K562 (cell line): ENCODE results near the gene SLAMF9. TPM values are rescaled to one million over a fixed set of nuclear protein-coding genes. Genes with fewer than 3 reads are reported as not detected.

ENCODE experiments used
- ATAC-seq: fragments of 200-7000 bp; cut with Tn5 transposase; 3 replicates; pipeline ENCODE4 v1.9.1; 2020; ENCODE audit warnings: moderate library complexity
- BruUV-seq: library from RNA; stranded (reverse); fragments of 400-500 nt; replicated peaks from 2 replicates; lab custom pipeline; 2021; lab: Mats Ljungman, UMichigan
- CTCF ChIA-PET: fragments of 300-600 bp; formaldehyde crosslinking; extraction: SDS; loops from one replicate; lab custom pipeline; 2021; ENCODE audit warnings: low intra/inter-chr PET ratio; lab: Yijun Ruan, JAX
- POLR2A ChIA-PET: fragments of 300-600, 350-650 bp; sonication (Branson Sonifier 250); formaldehyde crosslinking; extraction: SDS; loops from one replicate; lab custom pipeline; 2021; ENCODE audit warnings: antibody characterized with exemption, inconsistent platforms; lab: Yijun Ruan, JAX
- DNase-seq, 4 experiments: peaks; one replicate each; pipeline versions ENCODE4 v3.0.0 to v3.0.0-alpha.2; 2011 to 2018; ENCODE audit warnings: low spot score in 3 of 4, mixed read lengths in 3 of 4; ENCODE audit errors: extremely low read depth in 1 of 4
- FAIRE-seq: peaks from 2 replicates; lab custom pipeline; 2011; peaks lifted over from hg19 to GRCh38; lab: Jason Lieb, UNC
- H2AFZ ChIP-seq: 2 replicates; pipeline ENCODE4 v1.6.0; 2011; ENCODE audit warnings: low read depth, low read length, control low read depth, inconsistent platforms
- H3K27ac ChIP-seq: fragments of 200-600 bp; 3 replicates; pipeline ENCODE4 v1.8.0; 2011; ENCODE audit warnings: low read depth, mild to moderate bottlenecking, control low read depth, inconsistent platforms, low read length, moderate library complexity, mixed read lengths; ENCODE audit errors: extremely low read depth
- H3K27me3 ChIP-seq, 2 experiments: fragments of 300-600 bp in 1 of 2; 2 replicates in 1 of 2; 3 replicates in 1 of 2; pipeline versions ENCODE4 v1.6.0 to v1.8.0; 2011; ENCODE audit warnings: inconsistent platforms in 2 of 2, low read length in 2 of 2, mild to moderate bottlenecking in 1 of 2, mixed read lengths in 1 of 2, moderate library complexity in 1 of 2; ENCODE audit not compliant: control insufficient read depth in 2 of 2, insufficient read depth in 2 of 2
- H3K36me3 ChIP-seq: fragments of 300-600 bp; 3 replicates; pipeline ENCODE4 v1.8.0; 2011; ENCODE audit warnings: mild to moderate bottlenecking, low read length, inconsistent platforms; ENCODE audit not compliant: control insufficient read depth, insufficient read depth
- H3K4me1 ChIP-seq, 2 experiments: fragments of 200-600 bp in 1 of 2; replicated peaks in 1 of 2; 2 replicates in 1 of 2; 3 replicates in 1 of 2; pipeline versions ENCODE4 v1.5.1 to v1.8.0; 2011; ENCODE audit warnings: inconsistent platforms in 2 of 2, low read length in 2 of 2, mild to moderate bottlenecking in 1 of 2, mixed read lengths in 1 of 2, moderate library complexity in 1 of 2; ENCODE audit not compliant: control insufficient read depth in 2 of 2, insufficient read depth in 2 of 2
- H3K4me2 ChIP-seq: 2 replicates; pipeline ENCODE4 v1.6.1; 2011; ENCODE audit warnings: low read length, control low read depth, inconsistent platforms, mixed read lengths; ENCODE audit not compliant: insufficient read depth
- H3K4me3 ChIP-seq: fragments of 200-600 bp; sonication (generic), shearing (Covaris generic); 2 replicates; pipeline ENCODE4 v1.5.1; 2016; ENCODE audit warnings: control low read depth, inconsistent platforms
- H3K79me2 ChIP-seq: fragments of 200-600 bp; 3 replicates; pipeline ENCODE4 v1.8.0; 2011; ENCODE audit warnings: low read length, inconsistent platforms; ENCODE audit not compliant: control insufficient read depth, insufficient read depth
- H3K9ac ChIP-seq, 2 experiments: 2 replicates each; pipeline versions ENCODE4 v1.6.0 to v1.6.1; 2011; ENCODE audit warnings: low read depth in 2 of 2, low read length in 2 of 2, control low read depth in 1 of 2, inconsistent platforms in 1 of 2, mild to moderate bottlenecking in 1 of 2, mixed read lengths in 1 of 2; ENCODE audit not compliant: insufficient read depth in 1 of 2
- H3K9me1 ChIP-seq: one replicate; pipeline ENCODE4 v1.6.0; 2011; ENCODE audit warnings: inconsistent platforms, mild to moderate bottlenecking, low read length, moderate library complexity; ENCODE audit not compliant: control insufficient read depth, insufficient read depth
- H3K9me3 ChIP-seq: replicated peaks from 2 replicates; pipeline ENCODE4 v1.5.1; 2011; ENCODE audit warnings: low read depth, low read length, inconsistent platforms; ENCODE audit not compliant: control insufficient read depth, insufficient read depth
- H4K20me1 ChIP-seq: replicated peaks from 2 replicates; pipeline ENCODE4 v1.6.1; 2011; ENCODE audit warnings: low read length, inconsistent platforms, mixed read lengths; ENCODE audit not compliant: control insufficient read depth, insufficient read depth
- C11orf30 ChIP-seq: fragments of 450-650 bp; IDR thresholded peaks from 2 replicates; pipeline ENCODE4 v1.6.1; 2016; ENCODE audit warnings: low read depth, mild to moderate bottlenecking
- CSDE1 ChIP-seq, 2 experiments: fragments of 450-650 bp; IDR thresholded peaks; 2 replicates each; pipeline ENCODE4 v1.6.1; 2016; ENCODE audit warnings: mild to moderate bottlenecking in 1 of 2
- DDX20 ChIP-seq: fragments of 450-650 bp; IDR thresholded peaks from 2 replicates; pipeline ENCODE4 v1.6.1; 2016; ENCODE audit warnings: missing genetic modification characterization, low read depth, mild to moderate bottlenecking, missing compliant biosample characterization, moderate library complexity
- MAFF ChIP-seq: IDR thresholded peaks from 2 replicates; pipeline ENCODE4 v1.6.1; 2012; ENCODE audit warnings: low read length, improper control_type of control experiment
- MAFG ChIP-seq: fragments of 450-650 bp; conservative IDR thresholded peaks from 2 replicates; pipeline ENCODE4 v1.6.1; 2016; ENCODE audit warnings: missing genetic modification characterization, missing compliant biosample characterization
- MAFK ChIP-seq: IDR thresholded peaks from 2 replicates; pipeline ENCODE4 v1.6.1; 2011; ENCODE audit warnings: low read length, improper control_type of control experiment
- ZNF217 ChIP-seq: sonication (generic); formaldehyde crosslinking; IDR thresholded peaks from 2 replicates; pipeline ENCODE4 v1.8.0; 2022; ENCODE audit warnings: mild to moderate bottlenecking, missing genetic modification reagents
- ZNF316 ChIP-seq: fragments of 450-650 bp; IDR thresholded peaks from 2 replicates; pipeline ENCODE4 v1.6.1; 2016
- ZNF507 ChIP-seq: conservative IDR thresholded peaks from 2 replicates; pipeline ENCODE4 v1.6.1; 2017; ENCODE audit warnings: missing genetic modification characterization, missing compliant biosample characterization
- WGBS: fragments of 100-300 bp; shearing (Covaris generic); methylation state at CpG from one replicate; pipeline ENCODE4 v1.1.6; 2016; ENCODE audit warnings: low coverage, mixed read lengths; ENCODE audit not compliant: insufficient coverage; ENCODE audit errors: missing lambda C conversion rate; 5-methylcytosine and 5-hydroxymethylcytosine counted together
- in situ Hi-C: fragments of 300-500 bp; cut with MboI; formaldehyde crosslinking; loops from 4 replicates; pipeline ENCODE4 v1.15.0; 2018; ENCODE audit warnings: inconsistent platforms, mixed read lengths
- intact Hi-C: fragments of 100-400 bp; cut with micrococcal nuclease; formaldehyde crosslinking; loops from 2 replicates; pipeline ENCODE4 v1.14.2; 2022
- polyA plus RNA-seq, 8 experiments: library from polyadenylated mRNA; depleted of rRNA in 4 of 8; stranded (reverse) in 5 of 8; unstranded in 3 of 8; fragments of >200 nt; fragmentation: Nextera tagmentation in 2 of 8; fragmentation: Illumina TruSeq in 1 of 8; extraction: Ambion mirVana in 2 of 8; extraction: Trizol in 1 of 8; gene quantifications; 2 replicates each; pipeline versions ENCODE4 v1.2.1 to v1.2.3, GENCODE V29; 2011 to 2014; ENCODE audit warnings: inconsistent platforms in 1 of 8, missing spikeins in 1 of 8
- total RNA-seq, 7 experiments: library from RNA; depleted of rRNA in 6 of 7; stranded (reverse); fragments of >200 nt in 6 of 7; fragmentation: Illumina TruSeq in 2 of 7; extraction: Trizol in 2 of 7; gene quantifications; 2 replicates each; pipeline versions ENCODE4 v1.2.1 to v1.2.3, GENCODE V29; 2011 to 2021; ENCODE audit warnings: low replicate concordance in 1 of 7
- TF ChIP-seq, protein P1 (sequence below): fragments of 250-450 bp; sonication (Bioruptor Pico); IDR thresholded peaks from 2 replicates; pipeline ENCODE4 v1.8.0; 2022; ENCODE audit warnings: inconsistent platforms

SLAMF9 gene
- total and polyA plus RNA-seq, 9 of the 15 experiments (the other 6 are each of a cell fraction or from before 2014, with no cell fraction given): 0.13 to 0.21 TPM; not detected in 7

DNA sequence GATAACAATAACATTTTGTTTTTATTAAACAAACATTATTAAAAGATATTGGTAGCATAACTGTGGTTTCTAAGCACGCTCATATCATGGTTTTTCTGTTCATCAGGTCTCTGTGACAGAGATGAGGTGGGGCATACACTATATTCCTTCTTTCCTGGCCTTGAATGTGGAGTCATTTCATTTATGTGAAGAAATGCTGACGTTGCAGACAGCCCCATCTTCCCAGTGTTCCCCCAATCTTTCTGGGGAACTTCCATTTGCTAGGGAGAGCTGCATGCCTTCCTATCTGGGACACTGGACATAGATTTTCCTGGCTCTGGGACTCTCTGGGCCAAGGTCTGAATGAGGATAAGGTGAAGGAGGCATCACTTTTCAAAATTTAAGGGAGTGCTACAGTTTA is 47.4 kb upstream of the SLAMF9 start:
- Histone ChIP-seq H3K27ac (no peak overlapping the region), H3K27me3 (no peaks in the 10 kb centered on the region; a peak in 1 of 5 replicates), H3K9ac (no peak overlapping the region), H4K20me1 (no peaks in the 10 kb centered on the region), H3K9me1 (no peaks in the 10 kb centered on the region), H3K79me2 (no peaks in the 10 kb centered on the region), H3K36me3 (no peaks in the 10 kb centered on the region), H3K4me2 (no peak overlapping the region), H3K4me1 (no peaks in the 10 kb centered on the region), H2AFZ (no peak overlapping the region), H3K4me3 (no peak overlapping the region), H3K9me3 (no peaks in the 10 kb centered on the region)
- intact Hi-C loops (no loop called here), in situ Hi-C loops (no loop called here)
- WGBS: 4% methylated on average over 2 of the region's 2 CpGs
- DNase-seq (no peak), FAIRE-seq (no peak), ATAC-seq (no peak)
- ChIA-PET CTCF (no interaction called here), POLR2A (no interaction called here)
- peak; percentile 84 for TF ChIP-seq MAFF
- TF ChIP-seq, protein P1, sequence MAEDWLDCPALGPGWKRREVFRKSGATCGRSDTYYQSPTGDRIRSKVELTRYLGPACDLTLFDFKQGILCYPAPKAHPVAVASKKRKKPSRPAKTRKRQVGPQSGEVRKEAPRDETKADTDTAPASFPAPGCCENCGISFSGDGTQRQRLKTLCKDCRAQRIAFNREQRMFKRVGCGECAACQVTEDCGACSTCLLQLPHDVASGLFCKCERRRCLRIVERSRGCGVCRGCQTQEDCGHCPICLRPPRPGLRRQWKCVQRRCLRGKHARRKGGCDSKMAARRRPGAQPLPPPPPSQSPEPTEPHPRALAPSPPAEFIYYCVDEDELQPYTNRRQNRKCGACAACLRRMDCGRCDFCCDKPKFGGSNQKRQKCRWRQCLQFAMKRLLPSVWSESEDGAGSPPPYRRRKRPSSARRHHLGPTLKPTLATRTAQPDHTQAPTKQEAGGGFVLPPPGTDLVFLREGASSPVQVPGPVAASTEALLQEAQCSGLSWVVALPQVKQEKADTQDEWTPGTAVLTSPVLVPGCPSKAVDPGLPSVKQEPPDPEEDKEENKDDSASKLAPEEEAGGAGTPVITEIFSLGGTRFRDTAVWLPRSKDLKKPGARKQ (CRISPR knock-in tag): no peak
- no peak for TF ChIP-seq DDX20 (tag)
- no peak for TF ChIP-seq CSDE1 (IDR thresholded peaks at IDR 0.05)
- peak; percentile 69 for TF ChIP-seq MAFG (tag)
- no peak for TF ChIP-seq ZNF217
- peak; percentile 85 for TF ChIP-seq MAFK
- TF ChIP-seq C11orf30: peak; percentile 69
- TF ChIP-seq ZNF507: no peak
- TF ChIP-seq ZNF316: peak; percentile 77
- no TSS peak for BruUV-seq
